Kidney tubule cell (primary cell): ENCODE results near the gene PKD2.

ENCODE experiments used
- DNase-seq: peaks from one replicate; pipeline ENCODE4 v3.0.0-alpha.2; 2018; ENCODE audit warnings: low spot score

The PKD2 gene

GRCh38 chr4:88027611-88028608, 20.5 kb downstream of the PKD2 start:
- peak; percentile 76 for DNase-seq

GRCh38 chr4:88028946-88029345, 21.5 kb downstream of the PKD2 start:
- DNase-seq: no peak

- DNase-seq: no peak
Measured at GRCh38 chr4:88029556-88029955, 22.1 kb downstream of the PKD2 start.

- no peak for DNase-seq
Measured at GRCh38 chr4:88030565-88031310, 23.3 kb downstream of the PKD2 start.

- DNase-seq: peak; percentile 63
Measured at GRCh38 chr4:88033309-88033708, 25.9 kb downstream of the PKD2 start.

GRCh38 chr4:88035292-88035691, 27.9 kb downstream of the PKD2 start:
- DNase-seq: no peak

- no peak for DNase-seq
Measured at GRCh38 chr4:88037447-88037846, 30.0 kb downstream of the PKD2 start.

GRCh38 chr4:88037936-88038335, 30.5 kb downstream of the PKD2 start:
- DNase-seq: no peak

GRCh38 chr4:88040707-88041106, 33.3 kb downstream of the PKD2 start:
- DNase-seq: no peak

- no peak for DNase-seq
Measured at GRCh38 chr4:88041626-88042025, 34.2 kb downstream of the PKD2 start.

- DNase-seq: no peak
Measured at GRCh38 chr4:88043001-88043400, 35.6 kb downstream of the PKD2 start.

- no peak for DNase-seq
Measured at GRCh38 chr4:88043586-88044340, 36.3 kb downstream of the PKD2 start.

- DNase-seq: no peak
Measured at GRCh38 chr4:88045021-88045420, 37.6 kb downstream of the PKD2 start.

GRCh38 chr4:88054229-88054628, 46.8 kb downstream of the PKD2 start:
- DNase-seq: peak; percentile 80

- DNase-seq: peak; percentile 55
Measured at GRCh38 chr4:88054901-88055300, 47.5 kb downstream of the PKD2 start.

- DNase-seq: no peak
Measured at GRCh38 chr4:88058295-88058694, 50.9 kb downstream of the PKD2 start.

GRCh38 chr4:88059766-88060165, 52.3 kb downstream of the PKD2 start:
- DNase-seq: no peak

GRCh38 chr4:88060431-88060830, 53.0 kb downstream of the PKD2 start:
- DNase-seq: no peak

GRCh38 chr4:88062311-88062710, 54.9 kb downstream of the PKD2 start:
- no peak for DNase-seq

GRCh38 chr4:88062843-88063242, 55.4 kb downstream of the PKD2 start:
- DNase-seq: no peak

- DNase-seq: no peak
Measured at GRCh38 chr4:88063634-88064296, 56.3 kb downstream of the PKD2 start.

- no peak for DNase-seq
Measured at GRCh38 chr4:88064410-88064809, 57.0 kb downstream of the PKD2 start.
